ENCODE results near the gene CACNA1A.
"Not testable (repeated sequence)": the region's sequence is repeated elsewhere in the genome, so short reads cannot be mapped to it uniquely, and the experiment has no call there.

The CACNA1A gene

GRCh38 chr19:13428352-13428751, 77.9 kb downstream of the CACNA1A start:
- TF ChIP-seq CTCF (IDR thresholded peaks at IDR 0.05; ENCODE audit: insufficient read depth, missing control alignments), result peak; percentile 47
- FAIRE-seq (no peak), DNase-seq (ENCODE audit: insufficient read length, low spot score) (no peak)

- no peak for FAIRE-seq
- no peak for DNase-seq (ENCODE audit: insufficient read length, low spot score)
- no peak for TF ChIP-seq CTCF (IDR thresholded peaks at IDR 0.05; ENCODE audit: insufficient read depth, missing control alignments)
These were observed 78.8 kb downstream of the CACNA1A start for GRCh38 chr19:13427273-13428051.

GRCh38 chr19:13425875-13426274, 80.4 kb downstream of the CACNA1A start:
- FAIRE-seq; DNase-seq (ENCODE audit: insufficient read length, low spot score): not testable (repeated sequence)

GRCh38 chr19:13425151-13425550, 81.1 kb downstream of the CACNA1A start:
- no peak for TF ChIP-seq CTCF (IDR thresholded peaks at IDR 0.05; ENCODE audit: insufficient read depth, missing control alignments)
- DNase-seq (ENCODE audit: insufficient read length, low spot score) (no peak), FAIRE-seq (no peak)

GRCh38 chr19:13420780-13421179, 85.5 kb downstream of the CACNA1A start:
- TF ChIP-seq CTCF (IDR thresholded peaks at IDR 0.05; ENCODE audit: insufficient read depth, missing control alignments), result no peak
- DNase-seq (ENCODE audit: insufficient read length, low spot score) (no peak), FAIRE-seq (no peak)

GRCh38 chr19:13417054-13417453, 89.2 kb downstream of the CACNA1A start:
- FAIRE-seq, result no peak
- DNase-seq (ENCODE audit: insufficient read length, low spot score), result no peak
- no peak for TF ChIP-seq CTCF (IDR thresholded peaks at IDR 0.05; ENCODE audit: insufficient read depth, missing control alignments)

- FAIRE-seq (no peak), DNase-seq (ENCODE audit: insufficient read length, low spot score) (no peak)
- TF ChIP-seq CTCF (IDR thresholded peaks at IDR 0.05; ENCODE audit: insufficient read depth, missing control alignments), result no peak
These were observed 94.4 kb downstream of the CACNA1A start for GRCh38 chr19:13411899-13412298.

Data from D721Med (cell line).